GM18498 (cell line): ENCODE data around the gene SLC6A20.

Experiments used
- ATAC-seq: cut with Tn5 transposase; IDR thresholded peaks from one replicate; pipeline ENCODE4 v1.9.1; 2021; ENCODE audit warnings: mild to moderate bottlenecking, moderate library complexity; ENCODE audit not compliant: unreplicated experiment

The SLC6A20 gene

GRCh38 chr3:45803252-45803935 is 7.1 kb upstream of the SLC6A20 start:
- ATAC-seq: no peak

GRCh38 chr3:45802146-45802545 is 5.8 kb upstream of the SLC6A20 start:
- ATAC-seq: no peak

- ATAC-seq: no peak
Observed at GRCh38 chr3:45800611-45801010, 4.3 kb upstream of the SLC6A20 start.

- ATAC-seq: no peak
Observed at GRCh38 chr3:45799586-45799985, 3.2 kb upstream of the SLC6A20 start.

GRCh38 chr3:45798034-45798433 is 1.7 kb upstream of the SLC6A20 start:
- ATAC-seq: no peak

- ATAC-seq: no peak
Observed at GRCh38 chr3:45796902-45797637, 734 bp upstream of the SLC6A20 start.

GRCh38 chr3:45795509-45795881 is 841 bp downstream of the SLC6A20 start:
- no peak for ATAC-seq

- no peak for ATAC-seq
Observed at GRCh38 chr3:45794660-45795059, 1.7 kb downstream of the SLC6A20 start.

GRCh38 chr3:45794177-45794560 is 2.2 kb downstream of the SLC6A20 start:
- no peak for ATAC-seq

GRCh38 chr3:45793482-45794176 is 2.7 kb downstream of the SLC6A20 start:
- ATAC-seq: no peak

GRCh38 chr3:45792516-45793172 is 3.7 kb downstream of the SLC6A20 start:
- no peak for ATAC-seq

GRCh38 chr3:45792036-45792435 is 4.3 kb downstream of the SLC6A20 start:
- ATAC-seq: no peak

GRCh38 chr3:45790596-45790995 is 5.7 kb downstream of the SLC6A20 start:
- ATAC-seq: no peak

- no peak for ATAC-seq
Observed at GRCh38 chr3:45789235-45789812, 7.0 kb downstream of the SLC6A20 start.

- no peak for ATAC-seq
Observed at GRCh38 chr3:45787551-45787950, 8.8 kb downstream of the SLC6A20 start.

GRCh38 chr3:45786801-45787495 is 9.4 kb downstream of the SLC6A20 start:
- no peak for ATAC-seq

- ATAC-seq: no peak
Observed at GRCh38 chr3:45785605-45786150, 10.7 kb downstream of the SLC6A20 start.

- ATAC-seq: no peak
Observed at GRCh38 chr3:45783667-45784066, 12.7 kb downstream of the SLC6A20 start.

GRCh38 chr3:45782381-45782780 is 14.0 kb downstream of the SLC6A20 start:
- no peak for ATAC-seq

GRCh38 chr3:45781841-45782240 is 14.5 kb downstream of the SLC6A20 start:
- ATAC-seq: no peak
